PC-3 (cell line): Measurements from ENCODE around the gene GABRA6.

Experiments
- CTCF ChIP-seq: fragments of 300-600 bp; sonication (generic); conservative IDR thresholded peaks from 2 replicates; pipeline ENCODE4 v1.5.1; 2017; ENCODE audit warnings: antibody characterized with exemption, low read depth, mild to moderate bottlenecking, low read length
- EZH2 ChIP-seq: fragments of 300-600 bp; sonication (generic); IDR thresholded peaks from one replicate; pipeline ENCODE4 v1.6.1; 2017; ENCODE audit warnings: antibody characterized with exemption, mild to moderate bottlenecking, low read length; ENCODE audit not compliant: unreplicated experiment
- EZH2phosphoT487 ChIP-seq: fragments of 300-600 bp; sonication (generic); IDR thresholded peaks from 2 replicates; pipeline ENCODE4 v1.6.1; 2018; ENCODE audit warnings: mild to moderate bottlenecking, antibody characterized with exemption, low read length, borderline replicate concordance

- TF ChIP-seq CTCF = no peak
- no peak for TF ChIP-seq EZH2
- TF ChIP-seq EZH2phosphoT487 = no peak
These were observed at the start of gene GABRA6 for GRCh38 chr5:161685461-161685860.
